Astrocyte of the spinal cord (primary cell): ENCODE results near the gene SLC16A12.
"Not testable (repeated sequence)": the region's sequence is repeated elsewhere in the genome, so short reads cannot be mapped to it uniquely, and the experiment has no call there.

Experiments
- DNase-seq: peaks from one replicate; pipeline ENCODE4 v3.0.0; 2011; ENCODE audit warnings: low read depth, low spot score
- H3K4me3 ChIP-seq: 2 replicates; pipeline ENCODE4 v1.5.1; 2011; ENCODE audit warnings: low read depth, mild to moderate bottlenecking, low read length, moderate library complexity
- in situ Hi-C: cut with HindIII; loops from 2 replicates; pipeline ENCODE4 v1.10.0; 2017; ENCODE audit warnings: low sequenced_read_pairs
- TF ChIP-seq, protein P1 (sequence below): IDR thresholded peaks from 2 replicates; pipeline ENCODE4 v1.5.1; 2012; ENCODE audit warnings: low read depth, mild to moderate bottlenecking, low read length, inconsistent platforms

SLC16A12 gene

DNA sequence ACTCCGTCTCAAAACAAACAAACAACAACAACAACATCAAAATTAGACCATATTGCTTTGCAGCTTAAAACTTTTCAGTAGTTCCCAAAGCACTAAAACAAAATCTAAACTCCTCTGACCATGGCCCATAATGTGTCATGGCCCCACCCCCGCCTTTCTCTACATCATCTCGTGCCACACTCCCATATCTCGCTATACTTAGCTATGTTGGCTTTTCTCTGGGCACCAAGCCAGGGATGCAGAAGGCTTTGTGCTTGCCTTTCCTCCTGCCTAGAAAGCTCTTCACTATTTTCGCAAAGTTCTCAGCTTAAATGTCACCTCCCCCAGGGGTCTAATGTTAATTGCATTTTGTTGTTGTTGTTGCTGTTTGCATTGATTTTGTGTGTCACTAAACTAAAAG is 15.1 kb upstream of the SLC16A12 start:
- in situ Hi-C loops, result no loop called here
- TF ChIP-seq, protein P1, sequence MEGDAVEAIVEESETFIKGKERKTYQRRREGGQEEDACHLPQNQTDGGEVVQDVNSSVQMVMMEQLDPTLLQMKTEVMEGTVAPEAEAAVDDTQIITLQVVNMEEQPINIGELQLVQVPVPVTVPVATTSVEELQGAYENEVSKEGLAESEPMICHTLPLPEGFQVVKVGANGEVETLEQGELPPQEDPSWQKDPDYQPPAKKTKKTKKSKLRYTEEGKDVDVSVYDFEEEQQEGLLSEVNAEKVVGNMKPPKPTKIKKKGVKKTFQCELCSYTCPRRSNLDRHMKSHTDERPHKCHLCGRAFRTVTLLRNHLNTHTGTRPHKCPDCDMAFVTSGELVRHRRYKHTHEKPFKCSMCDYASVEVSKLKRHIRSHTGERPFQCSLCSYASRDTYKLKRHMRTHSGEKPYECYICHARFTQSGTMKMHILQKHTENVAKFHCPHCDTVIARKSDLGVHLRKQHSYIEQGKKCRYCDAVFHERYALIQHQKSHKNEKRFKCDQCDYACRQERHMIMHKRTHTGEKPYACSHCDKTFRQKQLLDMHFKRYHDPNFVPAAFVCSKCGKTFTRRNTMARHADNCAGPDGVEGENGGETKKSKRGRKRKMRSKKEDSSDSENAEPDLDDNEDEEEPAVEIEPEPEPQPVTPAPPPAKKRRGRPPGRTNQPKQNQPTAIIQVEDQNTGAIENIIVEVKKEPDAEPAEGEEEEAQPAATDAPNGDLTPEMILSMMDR, result no peak
- DNase-seq, result no peak
- H3K4me3 ChIP-seq, result no peak overlapping the region

DNA sequence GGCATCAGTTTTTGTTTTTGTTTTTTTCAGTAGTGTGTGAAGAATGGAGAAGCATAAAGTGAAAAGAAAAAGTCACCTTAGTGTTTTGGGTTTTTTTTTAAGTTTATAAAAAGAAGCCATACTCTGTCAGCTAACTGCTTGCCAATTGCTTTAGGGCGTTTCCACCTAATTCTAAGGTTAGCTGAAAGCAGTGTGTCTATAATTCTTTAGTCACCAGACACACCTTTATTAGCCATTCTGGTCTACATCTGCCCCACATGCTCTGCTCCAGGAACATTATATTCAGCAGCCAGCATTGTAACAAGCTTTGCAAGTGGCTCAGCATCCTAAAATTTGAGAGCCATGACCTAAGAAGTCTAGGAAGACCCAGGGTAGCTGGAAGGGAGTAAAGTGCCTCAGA is 14.1 kb upstream of the SLC16A12 start:
- H3K4me3 ChIP-seq, result no peak overlapping the region
- in situ Hi-C loops, result no loop called here
- TF ChIP-seq, protein P1, result no peak

DNA sequence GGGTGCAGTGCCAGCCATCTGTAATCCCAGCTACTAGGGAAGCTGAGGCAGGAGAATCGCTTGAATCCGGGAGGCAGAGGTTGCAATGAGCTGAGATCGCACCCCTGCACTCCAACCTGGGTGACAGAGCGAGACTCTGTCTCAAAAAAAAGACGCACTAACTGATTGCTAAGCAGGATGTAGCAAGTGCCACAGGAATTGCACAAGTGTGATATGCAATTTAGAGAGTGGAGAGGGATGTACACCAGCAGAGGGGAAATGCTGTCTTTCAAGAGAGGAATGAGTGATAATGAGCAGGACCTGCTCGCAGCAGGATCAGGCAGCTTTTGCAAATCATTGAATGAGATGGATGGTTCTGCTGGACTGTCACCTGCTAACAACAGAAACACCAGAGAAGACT is 13.3 kb upstream of the SLC16A12 start:
- DNase-seq, result no peak
- in situ Hi-C loops, result no loop called here
- TF ChIP-seq, protein P1, result no peak
- no peak overlapping the region for H3K4me3 ChIP-seq

More for the DNA sequence above, 14.1 kb upstream of the SLC16A12 start:
- no peak for DNase-seq

DNA sequence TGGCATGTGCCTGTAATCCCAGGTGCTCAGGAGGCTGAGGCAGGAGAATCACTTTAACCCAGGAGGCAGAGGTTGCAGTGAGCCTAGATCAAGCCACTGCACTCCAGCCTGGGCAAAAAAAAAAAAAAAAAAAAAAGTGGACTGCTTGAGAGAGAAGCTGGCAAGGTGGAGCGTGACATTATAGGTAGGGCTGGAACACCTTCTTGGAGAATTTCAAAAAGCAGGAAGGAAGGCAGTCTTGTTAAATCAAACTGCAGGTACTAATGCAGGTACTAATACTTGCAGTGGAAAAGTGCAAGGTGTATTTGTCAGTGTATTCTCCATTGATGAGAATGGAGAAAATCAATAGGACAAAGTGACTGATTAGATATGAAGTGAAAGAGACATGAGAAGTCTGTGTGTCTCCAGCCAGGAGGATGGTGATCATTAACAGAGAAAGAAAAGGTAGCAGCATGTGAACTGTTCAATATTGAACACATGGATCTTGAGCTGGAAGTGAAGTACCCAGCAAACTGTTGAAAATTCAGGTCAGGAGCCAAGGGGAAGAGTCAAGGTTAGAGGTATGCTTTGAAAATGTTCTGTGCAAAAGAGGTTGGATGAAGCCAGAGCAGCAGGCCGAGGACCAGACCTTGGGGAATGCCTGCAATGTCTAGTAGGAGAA is 12.6 kb upstream of the SLC16A12 start:
- TF ChIP-seq, protein P1, result no peak
- DNase-seq, result no peak
- in situ Hi-C loops, result no loop called here

DNA sequence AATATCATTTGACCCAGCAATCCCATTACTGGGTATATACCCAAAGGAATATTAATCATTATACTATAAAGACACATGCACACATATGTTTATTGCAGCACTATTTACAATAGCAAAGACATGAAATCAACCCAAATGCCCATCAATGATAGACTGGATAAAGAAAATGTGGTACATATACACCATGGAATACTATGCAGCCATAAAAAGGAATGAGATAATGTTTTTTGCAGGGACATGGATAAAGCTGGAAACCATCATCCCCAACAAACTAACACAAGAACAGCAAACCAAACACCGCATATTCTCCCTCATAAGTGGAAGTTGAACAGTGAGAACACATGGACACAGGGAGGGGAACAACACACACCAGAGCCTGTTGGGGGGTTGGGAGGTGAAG is 11.3 kb upstream of the SLC16A12 start:
- DNase-seq, in situ Hi-C loops, H3K4me3 ChIP-seq: not testable (repeated sequence)

More for the DNA sequence above, 12.6 kb upstream of the SLC16A12 start:
- H3K4me3 ChIP-seq, result no peak overlapping the region

DNA sequence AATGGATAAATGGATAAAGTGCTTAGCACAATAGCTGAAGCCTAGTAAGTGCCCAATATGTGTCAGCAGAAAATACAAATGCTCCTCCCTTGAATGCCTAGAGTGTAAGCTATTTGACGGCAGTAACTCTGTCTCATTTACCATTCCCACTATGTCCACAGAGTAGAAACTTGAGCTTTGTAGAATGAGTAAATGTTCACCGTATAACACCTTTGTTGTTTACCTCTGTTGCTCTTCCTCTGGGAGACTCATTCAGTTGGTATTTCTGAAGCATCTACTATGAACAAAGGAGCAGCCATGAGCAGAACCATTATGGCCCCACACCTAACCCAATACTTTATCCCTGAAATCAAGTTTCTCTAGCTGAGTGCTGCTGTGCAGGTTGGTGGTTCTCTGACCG is 8.4 kb upstream of the SLC16A12 start:
- H3K4me3 ChIP-seq, result no peak overlapping the region
- in situ Hi-C loops, result no loop called here
- TF ChIP-seq, protein P1, result no peak
- DNase-seq, result no peak

DNA sequence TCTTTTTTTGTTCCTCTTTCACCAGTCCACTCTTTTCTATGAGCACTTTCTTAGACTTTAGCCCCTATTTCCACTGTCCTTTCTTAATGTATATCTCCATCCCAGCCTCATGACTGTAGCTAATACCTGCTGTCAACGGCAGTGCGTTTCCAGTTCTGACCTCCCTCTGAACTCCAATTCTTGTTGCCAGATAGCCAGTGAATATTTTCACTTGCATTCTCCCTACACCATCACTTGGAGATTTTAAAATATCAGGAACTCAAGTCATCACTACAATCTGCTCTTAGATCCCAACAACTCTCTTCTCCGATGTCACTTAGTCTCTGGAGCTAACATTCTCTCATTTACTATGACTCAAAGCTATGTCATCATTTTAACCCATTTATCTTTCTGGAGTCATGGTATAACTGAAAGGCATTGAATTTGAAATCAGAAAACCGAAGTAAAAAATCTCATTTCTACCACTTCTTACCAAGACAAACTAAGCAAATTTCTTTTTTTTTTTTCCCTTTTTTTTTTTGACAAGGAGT is 5.1 kb upstream of the SLC16A12 start:
- peak; percentile 52 for DNase-seq
- in situ Hi-C loops, result no loop called here
- TF ChIP-seq, protein P1, result no peak
- no peak overlapping the region for H3K4me3 ChIP-seq
